Measurements from ENCODE around the gene PBX4. TPM values are rescaled to one million over a fixed set of nuclear protein-coding genes. Genes with fewer than 3 reads are reported as not detected.

PBX4 gene
- polyA plus RNA-seq, 1 experiment, result 0.63 TPM

DNA sequence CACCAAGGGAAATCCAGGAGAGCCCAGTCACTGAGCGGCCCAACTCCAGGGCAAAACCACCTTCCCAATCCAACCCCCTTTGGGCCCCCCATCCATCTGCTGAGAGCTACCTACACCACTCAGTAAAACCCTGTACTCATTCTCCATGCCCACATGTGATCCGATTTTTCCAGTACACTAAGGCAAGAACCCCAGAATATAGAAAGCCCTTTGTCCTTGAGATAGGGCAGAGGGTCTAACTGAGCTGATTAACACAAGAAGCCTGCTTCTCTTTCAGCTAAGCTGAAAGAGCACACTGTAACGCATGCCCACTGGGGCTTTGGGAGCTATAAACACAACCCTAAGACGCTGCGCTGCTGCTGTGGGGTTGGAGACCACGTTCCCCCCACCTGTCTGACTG, 36.0 kb downstream of the PBX4 start:
- DNase-seq (ENCODE audit: low read depth, low spot score), result no peak
- H3K9me3 ChIP-seq (ENCODE audit: control insufficient read depth, insufficient read depth, low read length), result no peaks in the 10 kb centered on the region
- TF ChIP-seq, protein P1, sequence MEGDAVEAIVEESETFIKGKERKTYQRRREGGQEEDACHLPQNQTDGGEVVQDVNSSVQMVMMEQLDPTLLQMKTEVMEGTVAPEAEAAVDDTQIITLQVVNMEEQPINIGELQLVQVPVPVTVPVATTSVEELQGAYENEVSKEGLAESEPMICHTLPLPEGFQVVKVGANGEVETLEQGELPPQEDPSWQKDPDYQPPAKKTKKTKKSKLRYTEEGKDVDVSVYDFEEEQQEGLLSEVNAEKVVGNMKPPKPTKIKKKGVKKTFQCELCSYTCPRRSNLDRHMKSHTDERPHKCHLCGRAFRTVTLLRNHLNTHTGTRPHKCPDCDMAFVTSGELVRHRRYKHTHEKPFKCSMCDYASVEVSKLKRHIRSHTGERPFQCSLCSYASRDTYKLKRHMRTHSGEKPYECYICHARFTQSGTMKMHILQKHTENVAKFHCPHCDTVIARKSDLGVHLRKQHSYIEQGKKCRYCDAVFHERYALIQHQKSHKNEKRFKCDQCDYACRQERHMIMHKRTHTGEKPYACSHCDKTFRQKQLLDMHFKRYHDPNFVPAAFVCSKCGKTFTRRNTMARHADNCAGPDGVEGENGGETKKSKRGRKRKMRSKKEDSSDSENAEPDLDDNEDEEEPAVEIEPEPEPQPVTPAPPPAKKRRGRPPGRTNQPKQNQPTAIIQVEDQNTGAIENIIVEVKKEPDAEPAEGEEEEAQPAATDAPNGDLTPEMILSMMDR (IDR thresholded peaks at IDR 0.05; ENCODE audit: low read depth, low read length), result no peak
- POLR2A ChIA-PET, result no interaction called here
- CTCF ChIA-PET, result interaction anchor here (1.6 to 1.9 kb wide), 2 partner anchors 28 to 29 kb away, joined by 4 to 9 read pairs; no protein-coding TSS in a partner anchor
- no peaks in the 10 kb centered on the region for H3K27me3 ChIP-seq (ENCODE audit: control insufficient read depth, insufficient read depth, low read length)
- H3K27ac ChIP-seq (ENCODE audit: low read depth, low read length), result no peak overlapping the region
- no peak overlapping the region for H3K4me3 ChIP-seq (ENCODE audit: low read depth, low read length)

DNA sequence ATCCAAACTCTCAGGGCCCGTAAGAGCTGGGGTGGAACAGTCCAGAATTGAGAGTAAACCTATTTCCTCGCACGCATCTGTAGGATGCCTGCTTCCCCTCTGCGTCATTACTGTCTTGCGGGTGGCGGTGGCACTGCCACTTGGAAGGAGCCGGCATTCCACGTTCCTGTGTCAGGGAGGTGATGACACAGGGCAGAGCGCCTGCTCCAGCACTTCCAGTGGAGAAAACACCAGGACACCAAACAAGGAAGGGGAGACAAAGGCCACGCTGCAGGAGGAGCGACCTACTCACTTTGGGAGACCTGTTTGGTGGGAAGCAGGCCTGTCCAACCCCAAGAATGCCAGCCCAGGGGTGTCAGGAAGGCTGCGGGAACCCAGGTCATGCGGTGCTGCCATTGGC, 37.1 kb downstream of the PBX4 start:
- Histone ChIP-seq H3K27ac (ENCODE audit: low read depth, low read length) (no peak overlapping the region), H3K4me3 (ENCODE audit: low read depth, low read length) (no peak overlapping the region), H3K9me3 (ENCODE audit: control insufficient read depth, insufficient read depth, low read length) (no peaks in the 10 kb centered on the region), H3K27me3 (ENCODE audit: control insufficient read depth, insufficient read depth, low read length) (no peaks in the 10 kb centered on the region)
- POLR2A ChIA-PET, result no interaction called here
- CTCF ChIA-PET, result no interaction called here
- DNase-seq (ENCODE audit: low read depth, low spot score), result no peak
- TF ChIP-seq, protein P1 (IDR thresholded peaks at IDR 0.05; ENCODE audit: low read depth, low read length), result no peak

DNA sequence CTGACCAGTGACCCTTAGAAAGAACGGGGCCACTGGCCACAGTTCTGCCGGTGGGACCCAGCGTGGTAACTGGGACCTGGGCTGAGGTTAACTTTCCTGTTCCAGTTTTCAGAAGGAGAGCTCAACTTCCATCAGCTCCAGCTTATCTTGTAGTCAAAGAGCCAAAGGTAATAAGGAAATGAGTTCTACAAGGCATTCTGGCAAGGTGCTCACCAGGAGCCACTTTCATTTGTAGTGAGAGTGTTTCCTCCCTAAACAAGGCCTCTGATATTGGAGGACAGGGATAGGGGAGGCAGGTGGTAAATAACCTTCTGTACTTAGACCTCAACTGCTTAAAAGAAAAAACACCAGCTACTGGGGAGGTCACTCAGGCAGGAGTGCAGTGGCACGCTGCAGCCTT, 38.1 kb downstream of the PBX4 start:
- H3K27ac ChIP-seq (ENCODE audit: low read depth, low read length), result no peak overlapping the region
- ChIA-PET POLR2A (no interaction called here), CTCF (no interaction called here)
- H3K9me3 ChIP-seq (ENCODE audit: control insufficient read depth, insufficient read depth, low read length), result no peaks in the 10 kb centered on the region
- H3K27me3 ChIP-seq (ENCODE audit: control insufficient read depth, insufficient read depth, low read length), result no peaks in the 10 kb centered on the region
- no peak for DNase-seq (ENCODE audit: low read depth, low spot score)
- H3K4me3 ChIP-seq (ENCODE audit: low read depth, low read length), result no peak overlapping the region
- TF ChIP-seq, protein P1 (IDR thresholded peaks at IDR 0.05; ENCODE audit: low read depth, low read length), result no peak

DNA sequence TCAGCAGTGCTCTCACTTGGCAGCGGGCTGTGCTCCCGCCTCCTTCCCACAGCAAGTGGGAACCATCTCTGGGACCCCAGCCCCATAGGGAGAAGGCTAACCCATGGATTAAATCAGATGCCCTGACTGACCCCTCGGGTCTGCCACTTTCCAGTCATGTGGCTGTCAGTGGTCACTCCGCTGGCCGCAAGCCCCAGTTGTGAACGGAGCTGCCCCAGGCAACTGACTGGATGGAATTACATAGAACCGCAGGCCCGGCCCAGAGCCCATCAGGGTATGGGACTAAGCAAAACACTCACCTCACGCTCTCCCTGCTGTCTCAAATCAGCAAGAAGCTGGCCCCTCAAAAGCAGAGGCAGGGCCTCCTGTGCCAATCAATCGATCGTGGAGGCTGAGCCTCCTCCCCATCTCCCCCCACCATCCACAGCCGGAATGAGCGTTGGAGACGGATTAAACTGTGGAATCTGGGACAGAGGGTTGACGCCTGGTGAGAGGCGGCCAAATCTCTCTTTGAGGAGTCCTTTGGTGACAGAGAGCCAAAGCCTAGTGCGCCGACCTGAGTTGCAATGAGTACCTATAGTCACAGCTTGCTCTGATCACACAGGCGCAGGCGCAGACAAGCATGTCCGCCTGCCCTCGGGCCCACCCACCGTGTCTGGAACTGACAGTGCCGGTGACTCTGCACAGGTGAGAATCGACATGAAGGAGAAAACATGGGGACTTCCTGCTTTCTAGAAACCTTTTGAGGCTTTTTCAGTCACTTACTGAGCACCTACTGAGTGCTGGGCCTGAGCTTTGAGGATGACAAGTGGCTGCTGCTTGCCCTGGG, 38.7 kb downstream of the PBX4 start:
- CTCF ChIA-PET, result no interaction called here
- TF ChIP-seq, protein P1 (IDR thresholded peaks at IDR 0.05; ENCODE audit: low read depth, low read length), result no peak
- POLR2A ChIA-PET, result no interaction called here
- Histone ChIP-seq H3K4me3 (ENCODE audit: low read depth, low read length) (no peak overlapping the region), H3K27ac (ENCODE audit: low read depth, low read length) (no peak overlapping the region), H3K27me3 (ENCODE audit: control insufficient read depth, insufficient read depth, low read length) (no peaks in the 10 kb centered on the region), H3K9me3 (ENCODE audit: control insufficient read depth, insufficient read depth, low read length) (no peaks in the 10 kb centered on the region)
- no peak for DNase-seq (ENCODE audit: low read depth, low spot score)

DNA sequence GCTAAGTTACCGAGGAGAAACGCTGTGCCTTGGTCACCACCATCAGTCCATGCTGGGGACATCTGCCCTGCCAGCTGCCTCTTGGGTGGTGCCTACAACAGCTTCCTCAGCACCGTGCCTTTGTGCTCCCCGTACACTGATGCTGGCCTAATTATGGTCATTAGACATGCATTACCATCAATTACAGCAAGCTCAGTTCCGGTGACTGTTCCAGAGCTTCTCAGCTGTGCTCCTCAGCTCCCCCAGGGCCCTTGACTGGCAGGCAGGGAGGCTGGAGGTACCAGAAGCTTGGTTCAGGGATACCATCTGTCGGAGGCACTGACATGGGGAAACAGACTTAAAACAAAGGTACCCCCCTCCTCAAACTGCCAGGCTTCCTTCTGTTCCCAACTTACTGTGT, 40.2 kb downstream of the PBX4 start:
- ChIA-PET POLR2A (interaction anchor here (0.7 kb wide), 1 partner anchor 27 kb away, joined by 5 read pairs; no protein-coding TSS in a partner anchor), CTCF (interaction anchor here (1.0 to 1.4 kb wide), 2 partner anchors 24 to 66 kb away, joined by 4 to 7 read pairs; no protein-coding TSS in a partner anchor)
- Histone ChIP-seq H3K4me3 (ENCODE audit: low read depth, low read length) (no peak overlapping the region), H3K27ac (ENCODE audit: low read depth, low read length) (no peak overlapping the region), H3K9me3 (ENCODE audit: control insufficient read depth, insufficient read depth, low read length) (no peaks in the 10 kb centered on the region), H3K27me3 (ENCODE audit: control insufficient read depth, insufficient read depth, low read length) (no peaks in the 10 kb centered on the region)
- TF ChIP-seq, protein P1 (IDR thresholded peaks at IDR 0.05; ENCODE audit: low read depth, low read length), result no peak
- no peak for DNase-seq (ENCODE audit: low read depth, low spot score)

Data from AG04450 (cell line).